Inferior parietal cortex (tissue), 1 donor: ENCODE data around the gene CDC42BPA.
A peak's percentile ranks its signal among the peaks of the same experiment; 100 is the strongest.

Source experiments
- DNase-seq: peaks from one replicate; pipeline ENCODE4 v3.0.0-alpha.2; 2016; ENCODE audit errors: extremely low spot score

CDC42BPA gene

GRCh38 chr1:227212164-227212563 lies 106.1 kb downstream of the CDC42BPA start:
- no peak for DNase-seq

GRCh38 chr1:227210604-227211003 lies 107.7 kb downstream of the CDC42BPA start:
- DNase-seq = no peak

GRCh38 chr1:227197064-227197463 lies 121.2 kb downstream of the CDC42BPA start:
- no peak for DNase-seq

- DNase-seq = peak; percentile 13
These were observed 126.1 kb downstream of the CDC42BPA start for GRCh38 chr1:227192163-227192562.

- DNase-seq = no peak
These were observed 126.7 kb downstream of the CDC42BPA start for GRCh38 chr1:227191607-227192006.

- DNase-seq = no peak
These were observed 128.0 kb downstream of the CDC42BPA start for GRCh38 chr1:227190321-227190720.

- no peak for DNase-seq
These were observed 133.0 kb downstream of the CDC42BPA start for GRCh38 chr1:227185291-227185690.

GRCh38 chr1:227182012-227182411 lies 136.3 kb downstream of the CDC42BPA start:
- no peak for DNase-seq

GRCh38 chr1:227175611-227176010 lies 142.7 kb downstream of the CDC42BPA start:
- DNase-seq = no peak

GRCh38 chr1:227174164-227174563 lies 144.1 kb downstream of the CDC42BPA start:
- no peak for DNase-seq

- no peak for DNase-seq
These were observed 147.7 kb downstream of the CDC42BPA start for GRCh38 chr1:227170361-227171166.

GRCh38 chr1:227169343-227169742 lies 148.9 kb downstream of the CDC42BPA start:
- DNase-seq = no peak

GRCh38 chr1:227167276-227168101 lies 150.8 kb downstream of the CDC42BPA start:
- no peak for DNase-seq

- no peak for DNase-seq
These were observed 151.7 kb downstream of the CDC42BPA start for GRCh38 chr1:227166559-227166958.

- DNase-seq = no peak
These were observed 156.8 kb downstream of the CDC42BPA start for GRCh38 chr1:227161470-227161869.

GRCh38 chr1:227156520-227156919 lies 161.8 kb downstream of the CDC42BPA start:
- no peak for DNase-seq

GRCh38 chr1:227155688-227156087 lies 162.6 kb downstream of the CDC42BPA start:
- no peak for DNase-seq

GRCh38 chr1:227155004-227155403 lies 163.3 kb downstream of the CDC42BPA start:
- DNase-seq = no peak

- no peak for DNase-seq
These were observed 165.8 kb downstream of the CDC42BPA start for GRCh38 chr1:227152525-227152924.

- no peak for DNase-seq
These were observed 177.9 kb downstream of the CDC42BPA start for GRCh38 chr1:227140376-227140775.

GRCh38 chr1:227136210-227136820 lies 182.0 kb downstream of the CDC42BPA start:
- DNase-seq = no peak

GRCh38 chr1:227134686-227135314 lies 183.5 kb downstream of the CDC42BPA start:
- no peak for DNase-seq
